GM10266 (cell line): ENCODE data around the gene HDAC5.
A peak's percentile ranks its signal among the peaks of the same experiment; 100 is the strongest.

Source experiments
- DNase-seq: peaks from one replicate; pipeline ENCODE4 v3.0.0; 2012; ENCODE audit errors: extremely low spot score
- TF ChIP-seq, protein P1 (sequence below): IDR thresholded peaks from 2 replicates; pipeline ENCODE4 v1.5.1; 2012; ENCODE audit warnings: mild to moderate bottlenecking, low read depth; ENCODE audit not compliant: control insufficient read depth, insufficient read depth; ENCODE audit errors: missing control alignments

Gene HDAC5

DNA sequence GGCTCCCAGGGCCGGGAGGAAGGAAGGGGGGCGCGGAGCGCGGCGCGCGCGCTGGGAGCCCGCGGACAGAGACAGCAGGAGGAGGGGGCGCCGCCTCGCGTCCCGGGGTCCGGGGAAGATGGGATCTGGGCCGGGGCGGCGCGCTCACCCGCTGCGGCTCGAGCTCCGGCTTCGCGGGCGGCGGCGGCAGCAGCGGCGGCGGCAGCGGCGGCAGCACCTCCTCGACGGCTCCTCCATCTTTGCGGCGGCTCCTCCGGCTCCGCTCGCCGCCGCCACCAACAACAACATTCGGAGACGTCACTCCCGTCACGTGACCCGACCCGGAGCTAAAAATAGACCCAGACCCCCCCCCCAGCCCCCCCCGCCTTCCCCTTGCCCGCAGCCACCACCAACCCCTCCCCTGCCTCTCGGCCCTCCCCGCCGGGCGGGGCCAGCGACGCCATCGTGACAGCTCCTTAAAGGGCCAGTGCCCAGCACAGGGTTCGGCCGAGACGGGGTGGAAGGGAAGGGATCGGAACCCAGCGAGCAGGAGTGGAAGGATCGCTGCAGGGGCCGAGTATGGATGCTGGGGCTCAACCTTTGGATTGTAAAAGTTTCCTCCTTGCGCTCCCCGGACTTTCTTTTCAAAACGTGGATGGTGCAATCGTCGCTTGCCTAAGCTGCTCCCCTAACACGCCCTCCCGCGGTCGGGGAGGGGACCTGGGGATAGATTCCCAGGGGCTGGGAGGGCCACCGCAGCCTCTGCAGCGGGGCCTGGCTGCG lies at the start of gene HDAC5:
TSS of gene HDAC5 (minus strand) at position 286 of the 762 bp plus-strand sequence. CDS start 6,126 bp downstream, outside the sequence.
- peak; percentile 97 for DNase-seq

DNA sequence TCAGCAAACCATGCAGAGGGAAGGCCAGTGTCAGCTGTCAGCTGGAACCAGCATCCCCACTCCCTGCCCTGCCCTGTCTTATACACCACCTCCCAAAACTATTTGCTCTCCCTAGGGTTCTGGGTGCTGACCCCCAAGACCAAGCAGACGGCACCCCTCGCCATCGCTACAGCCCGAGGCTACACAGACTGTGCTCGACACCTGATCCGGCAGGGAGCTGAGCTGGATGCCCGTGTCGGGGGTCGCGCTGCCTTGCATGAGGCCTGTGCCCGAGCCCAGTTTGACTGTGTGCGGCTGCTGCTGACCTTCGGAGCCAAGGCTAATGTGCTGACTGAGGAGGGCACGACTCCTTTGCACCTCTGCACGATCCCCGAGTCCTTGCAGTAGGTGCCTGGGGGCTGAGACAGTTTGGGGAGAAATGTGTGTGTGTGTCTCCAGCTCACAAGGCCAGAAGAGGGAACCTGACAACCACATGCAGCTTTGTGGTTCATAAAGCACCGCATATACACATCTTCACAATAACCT lies 48.6 kb upstream of the HDAC5 start:
- DNase-seq: no peak
- TF ChIP-seq, protein P1, sequence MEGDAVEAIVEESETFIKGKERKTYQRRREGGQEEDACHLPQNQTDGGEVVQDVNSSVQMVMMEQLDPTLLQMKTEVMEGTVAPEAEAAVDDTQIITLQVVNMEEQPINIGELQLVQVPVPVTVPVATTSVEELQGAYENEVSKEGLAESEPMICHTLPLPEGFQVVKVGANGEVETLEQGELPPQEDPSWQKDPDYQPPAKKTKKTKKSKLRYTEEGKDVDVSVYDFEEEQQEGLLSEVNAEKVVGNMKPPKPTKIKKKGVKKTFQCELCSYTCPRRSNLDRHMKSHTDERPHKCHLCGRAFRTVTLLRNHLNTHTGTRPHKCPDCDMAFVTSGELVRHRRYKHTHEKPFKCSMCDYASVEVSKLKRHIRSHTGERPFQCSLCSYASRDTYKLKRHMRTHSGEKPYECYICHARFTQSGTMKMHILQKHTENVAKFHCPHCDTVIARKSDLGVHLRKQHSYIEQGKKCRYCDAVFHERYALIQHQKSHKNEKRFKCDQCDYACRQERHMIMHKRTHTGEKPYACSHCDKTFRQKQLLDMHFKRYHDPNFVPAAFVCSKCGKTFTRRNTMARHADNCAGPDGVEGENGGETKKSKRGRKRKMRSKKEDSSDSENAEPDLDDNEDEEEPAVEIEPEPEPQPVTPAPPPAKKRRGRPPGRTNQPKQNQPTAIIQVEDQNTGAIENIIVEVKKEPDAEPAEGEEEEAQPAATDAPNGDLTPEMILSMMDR: no peak

More for the DNA sequence above, at the start of gene HDAC5:
- TF ChIP-seq, protein P1: peak; percentile 68

DNA sequence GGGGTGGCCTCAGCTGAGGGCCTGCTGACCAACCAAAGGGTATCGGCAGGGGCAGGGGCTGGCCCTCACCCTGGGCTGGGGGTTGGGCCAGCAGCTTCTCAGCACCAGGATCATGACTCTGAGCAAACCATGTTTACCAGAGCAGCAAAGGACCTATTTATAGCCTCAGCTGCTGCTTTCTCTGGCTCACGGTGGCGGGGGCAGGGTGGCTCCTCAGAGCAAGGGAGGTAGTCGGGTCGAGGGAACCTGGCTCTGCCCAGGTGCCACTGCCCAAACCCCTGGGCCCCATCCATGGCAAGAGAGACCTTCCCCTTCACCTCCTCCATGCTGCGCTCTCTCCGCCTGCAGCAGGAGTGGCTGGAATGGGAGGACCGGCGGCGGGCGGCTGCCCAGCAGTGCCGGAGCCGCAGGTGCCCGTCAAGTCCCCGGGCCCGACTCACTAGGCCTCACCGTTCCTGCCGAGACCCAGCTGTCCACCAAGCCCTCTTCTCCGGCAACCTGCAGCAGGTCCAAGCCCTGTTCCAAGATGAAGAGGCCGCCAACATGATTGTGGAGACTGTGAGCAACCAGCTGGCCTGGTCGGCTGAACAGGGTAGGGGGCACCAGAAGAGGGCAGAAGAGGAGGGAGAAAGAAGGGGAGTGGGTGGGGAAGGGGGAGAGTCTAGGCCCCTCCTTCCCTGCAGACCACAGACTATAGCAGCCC lies 47.2 kb upstream of the HDAC5 start, which contains the start of gene ASB16:
TSS of gene ASB16 (plus strand) at position 206 of the 703 bp plus-strand sequence. CDS start at position 292, 86 bp downstream.
- TF ChIP-seq, protein P1: no peak
- no peak for DNase-seq

DNA sequence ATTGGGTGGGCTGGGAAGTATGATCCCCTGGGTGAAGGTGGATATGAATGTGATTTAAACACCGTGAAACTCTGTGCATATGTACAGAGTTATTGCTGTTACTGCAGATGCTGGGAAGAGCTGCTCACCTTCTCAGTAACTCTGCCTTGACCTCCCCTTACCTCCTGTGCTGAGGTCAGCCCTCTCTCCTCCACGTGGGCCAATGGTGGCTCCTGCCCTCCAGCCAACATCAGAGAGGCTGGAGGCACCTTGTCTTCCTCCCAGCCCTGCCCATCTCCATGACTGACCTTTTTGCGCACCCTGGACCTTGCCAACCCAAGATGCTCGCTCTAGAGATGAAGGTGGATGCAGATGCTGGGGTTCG lies 46.7 kb upstream of the HDAC5 start:
- DNase-seq: no peak
- TF ChIP-seq, protein P1: no peak

DNA sequence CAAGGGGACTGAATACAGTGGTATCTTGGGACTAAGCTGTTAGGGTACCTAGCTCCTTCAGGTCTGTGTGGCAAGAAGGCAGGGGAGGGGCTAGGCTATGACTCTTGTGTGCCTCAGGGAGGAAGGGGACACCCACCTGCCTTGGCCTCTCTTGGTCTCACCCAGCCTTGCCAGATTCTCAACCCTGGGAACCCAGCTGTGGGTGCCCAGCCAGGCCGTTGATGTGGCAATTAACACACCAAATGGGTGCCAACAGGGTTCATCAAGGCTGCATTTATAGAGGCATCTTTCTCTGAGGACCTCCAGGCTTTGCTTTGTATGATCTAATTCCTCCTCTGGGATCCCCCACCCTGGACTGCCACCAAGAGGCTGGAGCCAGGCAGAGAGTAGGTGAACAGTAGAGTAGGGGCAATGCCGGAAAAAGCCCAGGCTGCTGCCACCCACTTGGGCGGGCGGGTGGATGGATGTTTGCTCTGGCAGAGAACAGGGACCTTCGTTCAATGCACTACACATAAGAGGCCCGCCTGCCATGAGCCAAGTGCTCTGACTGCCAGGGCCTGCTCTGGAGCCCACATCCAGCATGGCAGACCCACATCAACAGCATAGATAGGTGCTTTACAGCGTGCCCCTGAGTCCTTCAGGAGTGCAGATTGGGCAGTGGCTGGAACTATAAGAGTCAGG lies 43.9 kb upstream of the HDAC5 start:
- TF ChIP-seq, protein P1: no peak
- no peak for DNase-seq

DNA sequence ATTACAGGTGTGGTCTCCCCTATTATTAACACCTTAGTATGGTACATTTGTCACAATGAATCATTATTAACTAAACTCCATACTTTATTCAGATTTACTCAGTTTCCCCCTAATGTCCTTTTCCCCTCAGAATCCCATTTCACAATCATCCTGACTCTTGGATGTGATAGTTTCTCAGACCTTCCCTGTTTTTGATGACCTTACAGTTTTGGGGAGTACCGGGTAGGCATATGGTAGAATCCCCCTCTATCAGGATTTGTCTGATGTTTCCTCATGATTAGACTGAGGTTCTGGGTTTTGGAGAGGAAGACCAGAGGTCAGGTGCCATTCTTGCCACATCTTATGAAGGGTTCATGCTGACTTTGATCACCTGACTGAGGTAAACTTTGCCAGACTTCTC lies 41.0 kb upstream of the HDAC5 start:
- no peak for DNase-seq
- TF ChIP-seq, protein P1: no peak
